ENCODE results near the gene IFNA6.

The IFNA6 gene

GRCh38 chr9:21334701-21335632 is 15.7 kb downstream of the IFNA6 start, which contains the start of gene KLHL9 (continued):
- TF ChIP-seq ZNF518A (tag by site-specific recombination; conservative IDR thresholded peaks at IDR 0.05; ENCODE audit: low read depth) (peak; percentile 34; the same call in 1 of the 2 replicates), SCRT1 (tag by site-specific recombination; IDR thresholded peaks at IDR 0.05; ENCODE audit: borderline replicate concordance) (no peak), ZEB2 (tag by site-specific recombination; IDR thresholded peaks at IDR 0.05) (no peak), ZNF501 (tag by site-specific recombination; IDR thresholded peaks at IDR 0.05) (peak; percentile 80), ZNF2 (tag by site-specific recombination; IDR thresholded peaks at IDR 0.05) (no peak; the same call in 1 of the 2 replicates), CTCF (tag by site-specific recombination; IDR thresholded peaks at IDR 0.05) (peak; percentile 46; the same call in 1 of the 2 replicates), ZNF645 (tag by site-specific recombination; IDR thresholded peaks at IDR 0.05) (no peak), ZNF555 (tag by site-specific recombination; conservative IDR thresholded peaks at IDR 0.05) (no peak), ZNF335 (tag by site-specific recombination; conservative IDR thresholded peaks at IDR 0.05) (peak; percentile 86), SP7 (tag by site-specific recombination; IDR thresholded peaks at IDR 0.05) (peak; percentile 25; the same call in 1 of the 2 replicates), ZNF600 (tag by site-specific recombination; IDR thresholded peaks at IDR 0.05) (peak; percentile 72; the same call in 1 of the 2 replicates), ZNF416 (tag by site-specific recombination; IDR thresholded peaks at IDR 0.05) (no peak), ZBTB8A (tag by site-specific recombination; IDR thresholded peaks at IDR 0.05) (0 out of 2 replicates have a peak, but pooled peaks have one; percentile 16), ZNF155 (tag by site-specific recombination; IDR thresholded peaks at IDR 0.05) (no peak), ZNF280D (tag by site-specific recombination; IDR thresholded peaks at IDR 0.05) (no peak), ZXDB (tag by site-specific recombination; IDR thresholded peaks at IDR 0.05) (peak; percentile 58), KLF9 (tag by site-specific recombination; IDR thresholded peaks at IDR 0.05; ENCODE audit: low read depth) (no peak)
- TF ChIP-seq, protein P1, sequence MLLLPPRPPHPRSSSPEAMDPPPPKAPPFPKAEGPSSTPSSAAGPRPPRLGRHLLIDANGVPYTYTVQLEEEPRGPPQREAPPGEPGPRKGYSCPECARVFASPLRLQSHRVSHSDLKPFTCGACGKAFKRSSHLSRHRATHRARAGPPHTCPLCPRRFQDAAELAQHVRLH (tag by site-specific recombination; IDR thresholded peaks at IDR 0.05), result peak; percentile 59; the same call in 1 of the 2 replicates
- TF ChIP-seq, protein P2, sequence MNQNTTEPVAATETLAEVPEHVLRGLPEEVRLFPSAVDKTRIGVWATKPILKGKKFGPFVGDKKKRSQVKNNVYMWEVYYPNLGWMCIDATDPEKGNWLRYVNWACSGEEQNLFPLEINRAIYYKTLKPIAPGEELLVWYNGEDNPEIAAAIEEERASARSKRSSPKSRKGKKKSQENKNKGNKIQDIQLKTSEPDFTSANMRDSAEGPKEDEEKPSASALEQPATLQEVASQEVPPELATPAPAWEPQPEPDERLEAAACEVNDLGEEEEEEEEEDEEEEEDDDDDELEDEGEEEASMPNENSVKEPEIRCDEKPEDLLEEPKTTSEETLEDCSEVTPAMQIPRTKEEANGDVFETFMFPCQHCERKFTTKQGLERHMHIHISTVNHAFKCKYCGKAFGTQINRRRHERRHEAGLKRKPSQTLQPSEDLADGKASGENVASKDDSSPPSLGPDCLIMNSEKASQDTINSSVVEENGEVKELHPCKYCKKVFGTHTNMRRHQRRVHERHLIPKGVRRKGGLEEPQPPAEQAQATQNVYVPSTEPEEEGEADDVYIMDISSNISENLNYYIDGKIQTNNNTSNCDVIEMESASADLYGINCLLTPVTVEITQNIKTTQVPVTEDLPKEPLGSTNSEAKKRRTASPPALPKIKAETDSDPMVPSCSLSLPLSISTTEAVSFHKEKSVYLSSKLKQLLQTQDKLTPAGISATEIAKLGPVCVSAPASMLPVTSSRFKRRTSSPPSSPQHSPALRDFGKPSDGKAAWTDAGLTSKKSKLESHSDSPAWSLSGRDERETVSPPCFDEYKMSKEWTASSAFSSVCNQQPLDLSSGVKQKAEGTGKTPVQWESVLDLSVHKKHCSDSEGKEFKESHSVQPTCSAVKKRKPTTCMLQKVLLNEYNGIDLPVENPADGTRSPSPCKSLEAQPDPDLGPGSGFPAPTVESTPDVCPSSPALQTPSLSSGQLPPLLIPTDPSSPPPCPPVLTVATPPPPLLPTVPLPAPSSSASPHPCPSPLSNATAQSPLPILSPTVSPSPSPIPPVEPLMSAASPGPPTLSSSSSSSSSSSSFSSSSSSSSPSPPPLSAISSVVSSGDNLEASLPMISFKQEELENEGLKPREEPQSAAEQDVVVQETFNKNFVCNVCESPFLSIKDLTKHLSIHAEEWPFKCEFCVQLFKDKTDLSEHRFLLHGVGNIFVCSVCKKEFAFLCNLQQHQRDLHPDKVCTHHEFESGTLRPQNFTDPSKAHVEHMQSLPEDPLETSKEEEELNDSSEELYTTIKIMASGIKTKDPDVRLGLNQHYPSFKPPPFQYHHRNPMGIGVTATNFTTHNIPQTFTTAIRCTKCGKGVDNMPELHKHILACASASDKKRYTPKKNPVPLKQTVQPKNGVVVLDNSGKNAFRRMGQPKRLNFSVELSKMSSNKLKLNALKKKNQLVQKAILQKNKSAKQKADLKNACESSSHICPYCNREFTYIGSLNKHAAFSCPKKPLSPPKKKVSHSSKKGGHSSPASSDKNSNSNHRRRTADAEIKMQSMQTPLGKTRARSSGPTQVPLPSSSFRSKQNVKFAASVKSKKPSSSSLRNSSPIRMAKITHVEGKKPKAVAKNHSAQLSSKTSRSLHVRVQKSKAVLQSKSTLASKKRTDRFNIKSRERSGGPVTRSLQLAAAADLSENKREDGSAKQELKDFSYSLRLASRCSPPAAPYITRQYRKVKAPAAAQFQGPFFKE (tag by site-specific recombination; IDR thresholded peaks at IDR 0.05; ENCODE audit: borderline replicate concordance), result no peak

Measured in HEK293 (cell line).